Endometrial microvascular endothelial cells (primary cell): ENCODE results near the gene C1orf21. TPM values are rescaled to one million over a fixed set of nuclear protein-coding genes. Genes with fewer than 3 reads are reported as not detected.

Experiments used
- in situ Hi-C: cut with HindIII; loops from 2 replicates; pipeline ENCODE4 v1.10.0; 2017; ENCODE audit warnings: low sequenced_read_pairs, low pct_unique_long_range_greater_than_20kb; ENCODE audit errors: inconsistent ontology term
- total RNA-seq: library from RNA; depleted of rRNA; stranded (reverse); fragments of >200 nt; gene quantifications from one replicate; pipeline ENCODE4 v1.2.3, GENCODE V29; 2015; ENCODE audit errors: inconsistent ontology term

The C1orf21 gene
- total RNA-seq, 1 donor from 2014 or later = 2.1 TPM

- in situ Hi-C loops = no loop called here
These were observed 263.5 kb downstream of the C1orf21 start for GRCh38 chr1:184650177-184650866.

- in situ Hi-C loops = no loop called here
These were observed 268.4 kb downstream of the C1orf21 start for GRCh38 chr1:184655185-184655584.

- in situ Hi-C loops = no loop called here
These were observed 269.4 kb downstream of the C1orf21 start for GRCh38 chr1:184656221-184656620.

GRCh38 chr1:184658055-184658454 is 271.2 kb downstream of the C1orf21 start:
- in situ Hi-C loops = no loop called here

GRCh38 chr1:184660462-184661191 is 273.8 kb downstream of the C1orf21 start:
- in situ Hi-C loops = no loop called here

- in situ Hi-C loops = no loop called here
These were observed 275.0 kb downstream of the C1orf21 start for GRCh38 chr1:184661801-184662200.

GRCh38 chr1:184664042-184664660 is 277.3 kb downstream of the C1orf21 start:
- in situ Hi-C loops = no loop called here

- in situ Hi-C loops = no loop called here
These were observed 277.8 kb downstream of the C1orf21 start for GRCh38 chr1:184664661-184665060.

- in situ Hi-C loops = no loop called here
These were observed 278.5 kb downstream of the C1orf21 start for GRCh38 chr1:184665360-184665759.

- in situ Hi-C loops = no loop called here
These were observed 282.6 kb downstream of the C1orf21 start for GRCh38 chr1:184669391-184669790.

GRCh38 chr1:184672013-184672726 is 285.3 kb downstream of the C1orf21 start:
- in situ Hi-C loops = no loop called here

- in situ Hi-C loops = no loop called here
These were observed 286.5 kb downstream of the C1orf21 start for GRCh38 chr1:184673305-184673704.

- in situ Hi-C loops = no loop called here
These were observed 290.5 kb downstream of the C1orf21 start for GRCh38 chr1:184677344-184677743.
